GM23248 (cell line): ENCODE data around the gene WWOX.

Experiments
- EZH2 ChIP-seq: fragments of 200-600 bp; sonication (generic); IDR thresholded peaks from 2 replicates; pipeline ENCODE4 v1.6.1; 2018; ENCODE audit warnings: antibody characterized with exemption, mild to moderate bottlenecking; ENCODE audit not compliant: insufficient read depth, poor library complexity, severe bottlenecking
- EZH2phosphoT487 ChIP-seq: fragments of 200-600 bp; sonication (generic); IDR thresholded peaks from 2 replicates; pipeline ENCODE4 v1.6.1; 2018; ENCODE audit warnings: antibody characterized with exemption, moderate library complexity, mild to moderate bottlenecking, low read depth; ENCODE audit not compliant: insufficient read depth

GRCh38 chr16:79170555-79171246 is 1071.2 kb downstream of the WWOX start:
- TF ChIP-seq EZH2 (no peak), EZH2phosphoT487 (no peak)
